ENCODE measurements around the gene RPTN. TPM values are rescaled to one million over a fixed set of nuclear protein-coding genes. Genes with fewer than 3 reads are reported as not detected.
A peak's percentile ranks its signal among the peaks of the same experiment; 100 is the strongest.

The RPTN gene
- total and polyA plus RNA-seq, 2 of the 4 experiments (the other 2 are of a cell fraction), result not detected

- CTCF ChIA-PET, result no interaction called here
- 0% methylated on average over 1 of the region's 13 CpGs; no CpG with 5 or more reads in 1 of the 2 experiments for WGBS, 2 experiments (ENCODE audit: extremely low coverage in 2 of 2, insufficient read length in 1 of 2)
- Histone ChIP-seq H2BK120ac (ENCODE audit: low read depth, low read length) (no peak overlapping the region), H4K20me1 (ENCODE audit: insufficient read depth, low read length) (no peaks in the 10 kb centered on the region), H2AFZ (replicated peaks; ENCODE audit: low read length, poor library complexity) (peak overlapping the region; percentile 73), H3K27me3 (ENCODE audit: control insufficient read depth, insufficient read depth, low read length) (peaks cover 55% of the 10 kb centered on the region), H3K9me3 (ENCODE audit: control insufficient read depth, insufficient read depth, low read length) (peaks cover 13% of the 10 kb centered on the region), H2AK5ac (ENCODE audit: low read depth, low read length) (no peak overlapping the region), H3K4me2 (ENCODE audit: low read depth, low read length) (no peak overlapping the region; the same call in 1 of the 2 replicates), H3K56ac (ENCODE audit: extremely low read depth, insufficient read depth, low read length) (no peak overlapping the region), H3K14ac (replicated peaks; ENCODE audit: low read depth, low read length) (no peak overlapping the region), H3K9ac (ENCODE audit: low read depth, low read length) (no peak overlapping the region), H3K36me3 (ENCODE audit: control insufficient read depth, insufficient read depth, low read length) (no peaks in the 10 kb centered on the region), H2AK9ac (replicated peaks; ENCODE audit: low read depth, low read length, poor library complexity) (no peak overlapping the region), H2BK20ac (ENCODE audit: low read depth, low read length) (no peak overlapping the region), H2BK15ac (ENCODE audit: low read depth, low read length) (no peak overlapping the region), H3K79me1 (ENCODE audit: low read depth in 1 of 2, low read length in 2 of 2) (no peaks in the 10 kb centered on the region), H4K8ac (ENCODE audit: low read depth in 2 of 2, low read length in 2 of 2) (no peak overlapping the region), H3K27ac (ENCODE audit: insufficient read depth, low read length) (no peak overlapping the region), H4K91ac (ENCODE audit: insufficient read depth, low read depth, low read length) (no peak overlapping the region), H2BK5ac (ENCODE audit: low read depth, low read length, poor library complexity, severe bottlenecking) (no peak overlapping the region), H4K5ac (ENCODE audit: low read depth, low read length) (no peak overlapping the region), H3K18ac (ENCODE audit: low read depth, low read length) (no peak overlapping the region), H3K4ac (ENCODE audit: low read depth, low read length) (no peak overlapping the region), H3K4me1 (ENCODE audit: control insufficient read depth, insufficient read depth, low read length) (peaks cover 3% of the 10 kb centered on the region; the same call in 1 of the 2 replicates), H3K9me1 (ENCODE audit: insufficient read depth, low read length) (no peaks in the 10 kb centered on the region), H3K23ac (ENCODE audit: low read depth, low read length) (no peak overlapping the region), H3K4me3 (ENCODE audit: insufficient read depth, low read depth, low read length) (no peak overlapping the region; the same call in 1 of the 2 replicates)
- TF ChIP-seq RAD21 (IDR thresholded peaks at IDR 0.05; ENCODE audit: low read length) (no peak), SMC3 (IDR thresholded peaks at IDR 0.05; ENCODE audit: low read depth, low read length) (no peak), POLR2A (IDR thresholded peaks at IDR 0.05; ENCODE audit: low read depth, low read length) (no peak), ELK1 (IDR thresholded peaks at IDR 0.05; ENCODE audit: borderline replicate concordance, low read depth, low read length) (no peak), RFX5 (IDR thresholded peaks at IDR 0.05; ENCODE audit: low read depth, low read length) (no peak), BHLHE40 (IDR thresholded peaks at IDR 0.05; ENCODE audit: low read depth, low read length) (no peak), MXI1 (IDR thresholded peaks at IDR 0.05; ENCODE audit: borderline replicate concordance, low read depth, low read length) (no peak), MAFK (IDR thresholded peaks at IDR 0.05; ENCODE audit: low read depth, low read length) (no peak), USF2 (IDR thresholded peaks at IDR 0.05; ENCODE audit: low read depth, low read length) (no peak), RCOR1 (IDR thresholded peaks at IDR 0.05; ENCODE audit: insufficient replicate concordance, low read length) (no peak), FOS (IDR thresholded peaks at IDR 0.05; ENCODE audit: low read depth, low read length) (no peak), NFE2L2 (IDR thresholded peaks at IDR 0.05; ENCODE audit: low read depth, low read length) (no peak), CTCF (conservative IDR thresholded peaks at IDR 0.05; ENCODE audit: low read depth, low read length) (no peak), CHD1 (IDR thresholded peaks at IDR 0.05; ENCODE audit: low read depth, low read length) (no peak), CEBPB (IDR thresholded peaks at IDR 0.05; ENCODE audit: low read depth, low read length) (no peak), MAZ (IDR thresholded peaks at IDR 0.05; ENCODE audit: borderline replicate concordance, low read depth, low read length) (no peak)
- no TSS peak for BruUV-seq (replicated peaks)
- intact Hi-C loops (cut with micrococcal nuclease) (loop anchor here (5.0 kb wide), 1 partner anchor 61 kb away; no protein-coding TSS in a partner anchor), dilution Hi-C loops (cut with HindIII; ENCODE audit: low sequenced_read_pairs, unreplicated experiment) (no loop called here), in situ Hi-C loops (cut with MboI; ENCODE audit: low sequenced_read_pairs) (no loop called here)
- POLR2A ChIA-PET (ENCODE audit: unreplicated experiment), result no interaction called here
- ATAC-seq (ENCODE audit: low read depth) (no peak), DNase-seq (no peak)
Measured at GRCh38 chr1:152112885-152113432, 46.1 kb downstream of the RPTN start.

All from IMR-90 (cell line).